ENCODE data around the gene TJAP1. TPM values are rescaled to one million over a fixed set of nuclear protein-coding genes. Genes with fewer than 3 reads are reported as not detected.

The TJAP1 gene
- total RNA-seq, 1 donor from 2014 or later = 6.6 TPM

DNA sequence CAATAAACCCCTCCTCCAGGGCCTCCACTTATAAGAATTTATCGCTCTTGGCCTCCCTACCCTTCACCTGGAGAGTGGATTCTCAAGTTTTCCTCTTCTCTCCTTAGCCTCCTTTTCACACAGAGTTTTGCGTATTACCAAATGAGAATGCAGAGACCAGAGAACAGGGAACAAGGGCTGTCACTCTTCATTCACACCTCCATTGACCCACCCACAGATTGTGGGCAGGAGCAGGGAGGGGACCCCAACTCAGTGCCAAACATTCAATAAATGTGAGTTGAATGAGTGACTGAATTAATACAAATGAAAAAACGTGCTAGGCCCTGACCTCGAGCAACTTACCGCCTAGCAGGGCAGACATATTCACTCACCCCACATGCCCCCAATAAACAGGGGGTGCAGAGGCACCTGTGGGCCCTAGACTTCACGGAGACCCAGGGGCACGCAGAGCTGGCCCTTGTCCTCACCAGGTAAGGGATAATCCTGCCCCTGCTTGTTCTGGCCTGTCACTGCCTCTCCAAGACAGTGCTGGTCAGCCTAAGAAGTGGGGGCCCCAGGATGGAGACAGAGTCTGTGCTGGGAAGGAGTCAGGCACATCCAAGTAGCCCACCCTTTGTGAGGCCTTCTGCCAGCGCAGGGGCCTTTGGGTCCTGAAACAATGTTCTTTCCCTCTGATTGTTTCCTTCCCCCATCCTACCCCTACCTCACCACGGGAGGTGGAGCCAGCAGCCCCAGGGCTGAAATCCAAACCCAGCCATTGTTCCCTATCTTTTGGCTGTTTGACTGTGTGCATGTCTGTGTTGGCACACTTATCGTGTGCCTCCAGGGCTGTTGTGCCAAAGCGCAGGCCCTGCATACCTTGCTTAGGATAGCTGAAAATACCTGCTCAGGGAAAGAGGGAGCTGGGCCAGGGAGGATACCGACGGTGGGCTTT lies 8.4 kb upstream of the TJAP1 start:
- DNase-seq (ENCODE audit: low read depth) = no peak
- peak; percentile 60 for FAIRE-seq
- Histone ChIP-seq H3K4me3 (ENCODE audit: low read depth, low read length) (no peak overlapping the region), H3K27me3 (ENCODE audit: control insufficient read depth, insufficient read depth, low read length) (no peaks in the 10 kb centered on the region), H3K36me3 (ENCODE audit: control insufficient read depth, insufficient read depth, low read length) (no peaks in the 10 kb centered on the region)
- TF ChIP-seq, protein P1, sequence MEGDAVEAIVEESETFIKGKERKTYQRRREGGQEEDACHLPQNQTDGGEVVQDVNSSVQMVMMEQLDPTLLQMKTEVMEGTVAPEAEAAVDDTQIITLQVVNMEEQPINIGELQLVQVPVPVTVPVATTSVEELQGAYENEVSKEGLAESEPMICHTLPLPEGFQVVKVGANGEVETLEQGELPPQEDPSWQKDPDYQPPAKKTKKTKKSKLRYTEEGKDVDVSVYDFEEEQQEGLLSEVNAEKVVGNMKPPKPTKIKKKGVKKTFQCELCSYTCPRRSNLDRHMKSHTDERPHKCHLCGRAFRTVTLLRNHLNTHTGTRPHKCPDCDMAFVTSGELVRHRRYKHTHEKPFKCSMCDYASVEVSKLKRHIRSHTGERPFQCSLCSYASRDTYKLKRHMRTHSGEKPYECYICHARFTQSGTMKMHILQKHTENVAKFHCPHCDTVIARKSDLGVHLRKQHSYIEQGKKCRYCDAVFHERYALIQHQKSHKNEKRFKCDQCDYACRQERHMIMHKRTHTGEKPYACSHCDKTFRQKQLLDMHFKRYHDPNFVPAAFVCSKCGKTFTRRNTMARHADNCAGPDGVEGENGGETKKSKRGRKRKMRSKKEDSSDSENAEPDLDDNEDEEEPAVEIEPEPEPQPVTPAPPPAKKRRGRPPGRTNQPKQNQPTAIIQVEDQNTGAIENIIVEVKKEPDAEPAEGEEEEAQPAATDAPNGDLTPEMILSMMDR (IDR thresholded peaks at IDR 0.05; ENCODE audit: insufficient read depth, low read length, severe bottlenecking) = no peak

DNA sequence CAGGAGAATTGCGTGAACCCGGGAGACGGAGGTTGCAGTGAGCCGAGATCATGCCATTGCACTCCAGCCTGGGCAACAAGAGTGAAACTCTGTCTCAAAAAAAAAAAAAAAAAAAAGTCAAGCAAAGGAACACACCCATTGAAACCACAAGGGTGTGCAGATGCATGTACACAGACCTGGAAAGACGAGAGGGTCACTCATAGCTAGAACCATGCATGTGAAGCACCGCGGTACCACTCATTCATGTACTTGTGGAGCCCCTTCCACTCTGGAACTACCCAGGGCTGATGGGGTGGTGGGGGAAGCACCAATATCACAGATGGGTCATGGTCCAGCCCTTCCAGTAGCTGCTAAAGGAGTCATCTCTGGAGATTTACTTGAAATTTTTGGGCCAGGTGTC lies 7.4 kb upstream of the TJAP1 start:
- DNase-seq (ENCODE audit: low read depth) = no peak
- TF ChIP-seq, protein P1 (IDR thresholded peaks at IDR 0.05; ENCODE audit: insufficient read depth, low read length, severe bottlenecking) = no peak
- H3K36me3 ChIP-seq (ENCODE audit: control insufficient read depth, insufficient read depth, low read length) = no peaks in the 10 kb centered on the region
- no peaks in the 10 kb centered on the region for H3K27me3 ChIP-seq (ENCODE audit: control insufficient read depth, insufficient read depth, low read length)
- no peak for FAIRE-seq
- no peak overlapping the region for H3K4me3 ChIP-seq (ENCODE audit: low read depth, low read length)

GRCh38 chr6:43471399-43471798 lies 6.0 kb upstream of the TJAP1 start:
- Histone ChIP-seq H3K27me3 (ENCODE audit: control insufficient read depth, insufficient read depth, low read length) (no peaks in the 10 kb centered on the region), H3K4me3 (ENCODE audit: low read depth, low read length) (no peak overlapping the region), H3K36me3 (ENCODE audit: control insufficient read depth, insufficient read depth, low read length) (no peaks in the 10 kb centered on the region)
- FAIRE-seq (no peak), DNase-seq (ENCODE audit: low read depth) (no peak)
- TF ChIP-seq, protein P1 (IDR thresholded peaks at IDR 0.05; ENCODE audit: insufficient read depth, low read length, severe bottlenecking) = no peak

DNA sequence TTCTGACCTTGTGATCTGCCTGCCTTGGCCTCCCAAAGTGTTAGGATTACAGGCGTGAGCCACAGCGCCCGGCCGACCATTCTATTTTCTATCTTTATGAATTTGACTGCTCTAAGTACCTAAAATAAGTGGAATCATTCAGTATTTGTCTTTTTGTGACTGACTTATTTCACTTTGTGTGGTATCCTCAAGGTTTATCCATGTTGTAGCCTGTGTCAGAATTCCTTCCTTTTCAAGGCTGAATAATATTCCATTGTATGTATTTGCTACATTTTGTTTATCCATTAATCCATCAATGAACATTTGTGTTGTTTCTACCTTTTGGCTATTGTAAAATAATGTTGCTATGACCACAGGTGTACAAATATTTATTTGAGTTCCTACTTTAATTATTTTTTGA lies 4.9 kb upstream of the TJAP1 start:
- no peaks in the 10 kb centered on the region for H3K27me3 ChIP-seq (ENCODE audit: control insufficient read depth, insufficient read depth, low read length)
- H3K4me3 ChIP-seq (ENCODE audit: low read depth, low read length) = no peak overlapping the region
- H3K36me3 ChIP-seq (ENCODE audit: control insufficient read depth, insufficient read depth, low read length) = no peaks in the 10 kb centered on the region
- FAIRE-seq = no peak
- TF ChIP-seq, protein P1 (IDR thresholded peaks at IDR 0.05; ENCODE audit: insufficient read depth, low read length, severe bottlenecking) = no peak
- DNase-seq (ENCODE audit: low read depth) = no peak

DNA sequence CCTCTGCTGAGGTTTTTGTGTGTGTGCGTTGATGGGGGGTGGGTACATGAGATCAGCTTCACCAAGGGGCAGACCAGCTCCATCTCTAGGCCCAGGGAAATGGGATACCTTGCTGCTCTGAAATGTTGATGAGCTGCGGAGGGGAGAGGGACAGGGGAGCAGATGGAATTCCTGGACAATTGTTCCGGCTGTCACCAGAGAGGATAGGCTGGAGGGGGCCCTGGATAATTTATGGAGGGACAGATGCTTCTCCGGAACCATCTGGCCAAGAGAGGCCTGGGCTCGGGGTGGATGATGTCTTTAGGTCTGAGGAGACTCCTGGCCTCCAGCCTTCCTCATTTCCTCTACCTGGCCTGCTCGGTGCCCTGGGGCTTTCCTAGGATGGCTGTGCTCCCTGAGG lies 1.9 kb upstream of the TJAP1 start:
- TF ChIP-seq, protein P1 (IDR thresholded peaks at IDR 0.05; ENCODE audit: insufficient read depth, low read length, severe bottlenecking) = no peak
- H3K27me3 ChIP-seq (ENCODE audit: control insufficient read depth, insufficient read depth, low read length) = no peaks in the 10 kb centered on the region
- no peak for FAIRE-seq
- no peaks in the 10 kb centered on the region for H3K36me3 ChIP-seq (ENCODE audit: control insufficient read depth, insufficient read depth, low read length)
- no peak for DNase-seq (ENCODE audit: low read depth)
- H3K4me3 ChIP-seq (ENCODE audit: low read depth, low read length) = no peak overlapping the region

Data from bronchial epithelial cell (primary cell).